Measurements from ENCODE around the gene GPR63.

Gene GPR63

GRCh38 chr6:96821034-96821433, 16.2 kb downstream of the GPR63 start:
- DNase-seq, result no peak

- no peak for DNase-seq
Observed at GRCh38 chr6:96816301-96816817, 20.9 kb downstream of the GPR63 start.

- DNase-seq, result no peak
Observed at GRCh38 chr6:96814625-96815024, 22.7 kb downstream of the GPR63 start.

- DNase-seq, result no peak
Observed at GRCh38 chr6:96812077-96812703, 25.1 kb downstream of the GPR63 start.

GRCh38 chr6:96811670-96812069, 25.6 kb downstream of the GPR63 start:
- DNase-seq, result no peak

GRCh38 chr6:96811136-96811535, 26.1 kb downstream of the GPR63 start:
- no peak for DNase-seq

GRCh38 chr6:96809119-96809518, 28.2 kb downstream of the GPR63 start:
- DNase-seq, result no peak

- no peak for DNase-seq
Observed at GRCh38 chr6:96803106-96803481, 34.2 kb downstream of the GPR63 start.

GRCh38 chr6:96795481-96795880, 41.8 kb downstream of the GPR63 start:
- no peak for DNase-seq

GRCh38 chr6:96794980-96795379, 42.3 kb downstream of the GPR63 start:
- DNase-seq, result no peak

- no peak for DNase-seq
Observed at GRCh38 chr6:96792561-96793190, 44.6 kb downstream of the GPR63 start.

GRCh38 chr6:96789871-96790270, 47.4 kb downstream of the GPR63 start:
- no peak for DNase-seq

- DNase-seq, result no peak
Observed at GRCh38 chr6:96787846-96788580, 49.3 kb downstream of the GPR63 start.

- DNase-seq, result no peak
Observed at GRCh38 chr6:96786336-96786735, 50.9 kb downstream of the GPR63 start.

- DNase-seq, result no peak
Observed at GRCh38 chr6:96784650-96785049, 52.6 kb downstream of the GPR63 start.

- DNase-seq, result no peak
Observed at GRCh38 chr6:96783307-96783706, 54.0 kb downstream of the GPR63 start.

GRCh38 chr6:96781557-96781956, 55.7 kb downstream of the GPR63 start:
- DNase-seq, result no peak

GRCh38 chr6:96777113-96777512, 60.2 kb downstream of the GPR63 start:
- no peak for DNase-seq

GRCh38 chr6:96775727-96776400, 61.4 kb downstream of the GPR63 start:
- no peak for DNase-seq

- DNase-seq, result no peak
Observed at GRCh38 chr6:96766769-96767168, 70.5 kb downstream of the GPR63 start.

- DNase-seq, result no peak
Observed at GRCh38 chr6:96762599-96762998, 74.7 kb downstream of the GPR63 start.

- DNase-seq, result no peak
Observed at GRCh38 chr6:96761794-96762193, 75.5 kb downstream of the GPR63 start.

- no peak for DNase-seq
Observed at GRCh38 chr6:96760153-96760687, 77.1 kb downstream of the GPR63 start.

All from activated effector memory CD4-positive, alpha-beta T cell treated with anti-CD3 and anti-CD28 coated beads, Interleukin-2, amount 50 U/mL, for 16 hours (primary cell).